ENCODE data around the gene EHD2.
"Not testable (repeated sequence)": the region's sequence is repeated elsewhere in the genome, so short reads cannot be mapped to it uniquely, and the experiment has no call there.

EHD2 gene

DNA sequence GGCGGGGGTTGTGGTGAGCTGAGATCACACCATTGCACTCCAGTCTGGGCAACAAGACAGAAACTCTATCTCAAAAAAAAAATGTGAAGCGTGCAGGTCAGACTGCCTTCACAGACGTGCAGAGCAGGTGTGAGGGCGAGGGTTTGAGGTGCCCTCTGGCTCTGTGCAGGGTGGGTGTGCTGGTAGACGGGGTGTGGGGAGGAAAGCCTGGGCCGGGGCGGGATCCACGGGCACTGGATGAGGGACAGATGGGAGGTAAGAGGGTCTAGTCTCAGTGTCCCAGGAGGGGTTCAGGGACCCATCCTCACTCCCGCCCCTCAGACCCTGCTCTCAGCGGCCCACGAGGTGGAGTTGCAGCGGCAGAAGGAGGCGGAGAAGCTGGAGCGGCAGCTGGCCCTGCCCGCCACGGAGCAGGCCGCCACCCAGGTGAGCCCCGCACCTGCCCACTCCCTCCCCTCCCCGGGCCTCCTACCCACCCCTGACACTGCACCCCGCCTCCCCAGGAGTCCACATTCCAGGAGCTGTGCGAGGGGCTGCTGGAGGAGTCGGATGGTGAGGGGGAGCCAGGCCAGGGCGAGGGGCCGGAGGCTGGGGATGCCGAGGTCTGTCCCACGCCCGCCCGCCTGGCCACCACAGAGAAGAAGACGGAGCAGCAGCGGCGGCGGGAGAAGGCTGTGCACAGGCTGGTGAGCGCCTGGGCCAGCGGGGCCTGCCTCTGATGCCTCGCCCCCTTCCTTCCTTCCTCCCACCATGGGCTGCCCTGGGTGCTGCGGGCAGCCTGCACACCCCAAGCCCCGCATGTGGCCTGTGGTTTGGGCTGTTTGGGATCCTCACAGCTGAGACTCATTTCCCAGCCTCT lies 41.2 kb downstream of the EHD2 start:
- DNase-seq: no peak

DNA sequence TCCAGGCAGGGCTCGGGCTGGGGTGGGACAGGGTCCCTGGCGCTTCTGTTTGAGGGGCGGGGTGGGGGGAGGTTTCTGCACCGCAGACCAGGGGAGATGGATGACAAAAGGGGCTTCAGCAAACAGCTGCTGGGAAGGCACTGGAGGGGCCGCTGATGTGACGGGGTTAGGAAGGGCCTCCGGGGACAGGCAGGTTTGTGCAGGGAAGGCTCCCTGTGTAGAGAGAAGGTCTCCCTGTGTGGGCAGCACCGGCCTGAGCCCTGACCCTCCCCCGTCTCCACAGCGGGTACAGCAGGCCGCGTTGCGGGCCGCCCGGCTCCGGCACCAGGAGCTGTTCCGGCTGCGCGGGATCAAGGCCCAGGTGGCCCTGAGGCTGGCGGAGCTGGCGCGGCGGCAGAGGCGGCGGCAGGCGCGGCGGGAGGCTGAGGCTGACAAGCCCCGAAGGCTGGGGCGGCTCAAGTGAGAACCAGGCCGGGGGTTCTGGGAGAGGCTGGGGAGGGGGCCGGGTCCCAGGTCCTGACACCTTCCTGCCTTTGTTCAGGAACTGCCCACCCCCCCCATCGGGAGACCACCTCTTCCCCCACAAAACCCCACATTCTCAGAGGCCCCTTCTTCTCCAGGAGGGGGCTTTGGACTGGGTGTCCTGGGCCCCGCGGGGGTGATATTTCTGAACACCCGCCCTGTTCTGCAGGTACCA lies 42.0 kb downstream of the EHD2 start:
- no peak for DNase-seq

DNA sequence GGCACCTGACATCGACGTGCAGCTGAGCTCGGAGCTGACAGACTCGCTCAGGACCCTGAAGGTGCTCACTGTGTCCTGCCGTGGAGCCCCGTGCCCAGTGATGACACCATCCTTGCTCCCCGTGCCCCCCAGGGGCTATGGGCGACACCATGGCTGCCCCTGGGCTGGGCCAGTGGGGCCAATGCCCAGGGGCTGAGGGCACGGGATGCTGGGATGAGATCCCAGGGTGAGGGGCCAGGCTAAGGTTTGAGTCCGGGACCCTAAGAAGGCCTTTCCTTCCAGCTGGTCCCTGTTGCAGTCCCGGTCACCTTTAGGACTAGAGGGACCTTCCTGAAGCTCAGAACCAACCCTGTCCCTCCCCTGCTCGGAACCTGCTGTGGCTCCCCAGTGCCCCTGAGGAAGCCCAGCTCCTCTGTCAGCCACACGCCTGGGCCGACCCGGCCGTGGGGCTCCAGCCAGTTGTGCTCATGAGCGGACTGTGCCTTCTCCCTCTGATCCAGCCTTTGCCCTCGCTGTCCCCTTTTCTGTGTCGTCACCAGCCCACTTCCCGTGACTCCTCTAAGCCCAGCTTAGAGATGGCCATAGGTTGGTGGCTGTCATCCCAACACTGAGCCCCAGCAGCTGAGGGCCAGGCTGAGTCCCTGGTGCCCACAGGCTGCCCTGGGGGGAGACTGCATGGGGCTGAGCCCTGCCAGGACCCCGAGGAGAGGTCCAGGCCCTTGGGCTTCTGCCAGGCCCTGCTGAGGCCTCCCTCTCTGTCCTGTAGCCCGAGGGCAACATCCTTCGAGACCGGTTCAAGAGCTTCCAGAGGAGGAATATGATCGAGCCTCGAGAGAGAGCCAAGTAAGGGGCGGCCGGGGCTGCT lies 42.8 kb downstream of the EHD2 start:
- DNase-seq: no peak

DNA sequence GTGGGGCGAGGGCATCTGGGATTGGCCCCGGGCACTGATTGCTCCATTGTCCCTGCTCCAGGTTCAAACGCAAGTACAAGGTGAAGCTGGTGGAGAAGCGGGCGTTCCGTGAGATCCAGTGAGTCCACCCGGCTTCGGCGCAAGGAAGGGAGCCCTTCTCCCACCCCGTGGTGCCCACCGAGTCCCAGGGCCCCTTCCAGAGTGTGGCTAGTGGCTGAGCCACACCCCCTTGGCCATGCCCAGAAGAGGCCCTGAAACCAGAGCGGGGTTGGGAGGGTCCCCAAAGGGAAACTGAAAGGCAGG lies 43.4 kb downstream of the EHD2 start:
- DNase-seq: no peak

DNA sequence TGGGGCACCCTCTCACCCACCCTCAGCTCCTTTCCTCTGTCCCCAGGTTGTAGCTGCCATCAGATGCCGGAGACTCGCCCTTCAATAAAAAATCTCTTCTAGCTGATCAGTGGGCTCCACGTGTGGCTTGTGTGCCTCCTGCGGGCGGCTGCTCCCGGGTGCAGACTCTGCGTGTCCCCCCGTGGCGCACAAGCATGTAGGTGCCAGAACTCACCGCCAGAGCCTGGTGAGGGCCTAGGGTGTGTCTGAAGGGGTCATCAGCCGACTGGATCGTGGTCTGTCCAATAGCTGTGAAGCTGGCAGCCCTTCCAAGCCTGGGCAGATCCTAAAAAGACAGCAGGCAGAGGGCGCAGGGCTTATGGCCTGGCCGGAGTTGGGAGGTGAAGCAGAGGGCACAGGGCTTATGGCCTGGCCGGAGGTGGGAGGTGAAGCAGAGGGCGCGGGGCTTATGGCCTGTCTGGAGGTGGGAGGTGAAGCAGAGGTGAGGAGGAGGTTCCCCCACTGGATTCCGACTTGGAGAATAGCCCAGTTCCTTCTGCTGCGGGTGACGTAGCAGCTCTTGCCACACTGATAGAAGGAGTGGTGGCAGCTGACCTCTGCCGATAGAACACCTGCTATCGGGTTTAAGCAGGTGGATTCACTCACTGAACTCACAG lies 43.9 kb downstream of the EHD2 start:
- no peak for DNase-seq

DNA sequence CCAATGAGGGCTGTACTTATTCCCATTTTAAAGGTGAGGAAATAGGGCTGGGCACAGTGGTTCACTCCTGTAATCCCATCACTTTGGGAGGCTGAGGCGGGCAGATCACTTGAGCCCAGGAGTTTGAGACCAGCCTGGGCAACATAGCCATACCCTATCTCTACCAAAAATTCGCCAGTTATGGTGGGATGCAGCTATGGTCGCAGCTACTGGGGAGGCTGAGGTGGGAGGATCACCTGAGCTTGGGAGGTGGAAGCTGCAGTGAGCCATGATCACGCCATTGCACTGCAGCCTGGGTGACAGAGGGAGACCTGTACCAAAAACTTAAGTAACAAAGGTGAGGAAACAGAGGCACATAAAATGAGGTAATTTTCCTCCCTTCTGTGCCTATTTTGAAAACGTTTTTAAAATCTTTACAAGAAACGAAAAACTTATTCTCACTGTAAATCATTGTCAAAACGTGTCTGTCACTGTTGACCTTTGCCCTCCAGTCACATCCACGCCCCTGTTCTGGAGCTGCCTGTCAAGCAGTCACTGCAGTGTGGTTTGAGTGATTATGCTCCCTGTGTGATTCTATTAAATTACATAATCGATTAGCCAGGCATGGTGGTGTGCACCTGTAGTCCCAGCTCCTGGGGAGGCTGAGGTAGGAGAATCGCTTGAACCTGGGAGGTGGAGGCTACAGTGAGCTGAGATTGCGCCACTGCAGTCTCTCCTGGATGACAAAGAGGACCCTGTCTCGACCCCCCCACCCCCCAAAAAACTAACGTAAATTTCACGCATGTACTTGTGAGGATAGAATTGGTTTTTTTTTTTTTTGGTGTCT lies 44.6 kb downstream of the EHD2 start:
- DNase-seq: no peak

DNA sequence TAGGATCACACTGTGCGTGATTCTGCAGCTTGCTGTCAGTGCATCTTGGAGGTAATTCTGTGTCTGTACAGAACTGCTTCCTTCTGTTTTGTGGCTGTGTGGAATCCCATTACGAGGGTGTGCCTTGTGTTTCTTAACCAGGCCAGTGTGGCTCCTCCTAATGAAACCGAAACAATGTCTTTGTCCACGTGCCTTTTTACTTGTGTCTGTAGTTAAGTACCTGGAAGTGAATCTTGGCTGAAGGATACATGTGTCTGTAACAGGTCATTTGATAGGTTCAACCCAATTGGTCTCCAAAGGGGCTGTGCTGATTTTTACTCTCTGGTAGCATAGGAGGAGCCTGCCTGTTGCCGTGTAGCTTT lies 45.2 kb downstream of the EHD2 start:
- no peak for DNase-seq

DNA sequence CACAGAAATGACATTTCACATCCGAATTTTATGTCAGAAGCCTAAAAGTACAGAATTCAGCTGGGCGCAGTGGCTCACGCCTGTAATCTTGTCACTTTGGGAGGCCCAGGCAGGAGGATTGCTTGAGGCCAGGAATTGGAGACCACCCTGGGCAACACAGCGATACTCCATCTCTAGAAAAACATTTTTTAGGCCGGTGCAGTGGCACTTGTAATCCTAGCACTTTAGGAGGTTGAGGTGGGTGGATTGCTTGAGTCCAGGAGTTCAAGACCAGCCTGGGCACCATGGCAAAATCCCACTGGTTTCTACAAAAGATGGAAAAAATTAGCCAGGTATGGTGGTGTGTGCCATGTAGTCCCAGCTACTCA lies 47.4 kb downstream of the EHD2 start:
- no peak for DNase-seq

DNA sequence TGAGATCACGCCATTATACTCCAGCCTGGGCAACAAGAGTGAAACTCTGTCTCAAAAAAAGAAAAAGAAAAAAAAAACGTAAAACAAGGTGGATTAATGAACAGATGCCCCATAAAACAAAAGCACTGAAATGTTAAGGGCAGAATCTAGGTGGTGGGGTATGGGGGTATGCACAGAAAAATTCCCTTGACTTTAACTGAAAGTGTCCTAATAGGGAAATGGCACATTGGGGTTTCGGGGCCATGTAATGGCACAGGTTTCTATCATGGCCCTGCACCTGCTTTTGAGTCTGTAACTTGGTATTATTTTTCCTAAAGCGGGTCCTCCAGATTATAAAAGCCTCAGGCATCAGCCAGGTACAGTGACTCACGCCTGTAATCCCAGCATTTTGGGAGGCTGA lies 48.3 kb downstream of the EHD2 start:
- DNase-seq: no peak

DNA sequence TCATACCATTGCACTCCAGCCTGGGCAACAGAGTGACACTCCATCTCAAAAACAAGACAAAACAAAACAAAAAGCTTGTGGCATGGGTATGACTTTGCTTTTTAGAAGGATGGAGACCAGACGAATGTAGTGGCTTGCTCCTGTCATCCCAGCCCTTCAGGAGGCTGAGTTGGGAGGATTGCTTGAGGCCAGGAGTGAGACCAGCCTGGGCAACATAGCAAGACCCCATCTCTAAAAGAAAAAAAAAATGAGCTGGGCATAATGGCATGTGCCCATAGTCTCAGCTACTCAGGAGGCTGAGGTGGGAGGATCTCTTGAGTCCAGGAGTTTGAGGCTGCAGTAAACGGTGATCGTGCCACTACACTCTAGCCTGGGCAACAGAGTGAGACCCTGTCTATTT lies 48.9 kb downstream of the EHD2 start:
- DNase-seq: no peak

DNA sequence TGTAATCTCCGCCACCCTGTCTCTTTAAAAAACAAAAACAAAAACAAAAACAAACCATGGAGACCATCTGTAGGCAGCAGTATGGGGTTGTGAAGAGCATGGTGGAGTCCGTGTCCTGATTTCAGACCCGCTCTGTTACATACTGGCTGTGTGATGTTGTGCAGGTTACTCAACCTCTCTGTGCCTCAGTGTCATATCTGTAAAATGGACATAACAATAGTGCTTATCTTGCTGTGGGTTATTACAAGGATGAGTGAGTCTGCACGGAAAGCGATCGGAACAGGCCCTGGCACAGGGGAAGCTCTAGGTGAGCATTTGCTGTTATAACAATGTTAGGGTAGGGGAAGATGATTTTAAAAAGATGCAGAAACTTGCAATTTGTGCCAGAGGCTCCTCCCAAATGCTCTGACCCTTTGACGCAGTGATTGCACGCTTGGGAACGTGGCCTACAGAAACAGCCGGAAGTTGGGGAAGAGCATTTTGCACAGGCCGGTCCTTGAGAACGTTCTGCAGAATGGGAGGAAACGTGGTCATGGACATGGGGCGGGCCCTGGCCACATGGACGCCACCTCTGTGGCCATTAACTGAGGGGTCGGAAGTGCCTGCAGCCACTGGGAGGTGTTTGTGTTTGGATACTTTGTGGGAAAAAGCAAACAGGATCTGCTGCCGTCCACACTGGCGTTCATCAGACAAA lies 49.5 kb downstream of the EHD2 start:
- no peak for DNase-seq

DNA sequence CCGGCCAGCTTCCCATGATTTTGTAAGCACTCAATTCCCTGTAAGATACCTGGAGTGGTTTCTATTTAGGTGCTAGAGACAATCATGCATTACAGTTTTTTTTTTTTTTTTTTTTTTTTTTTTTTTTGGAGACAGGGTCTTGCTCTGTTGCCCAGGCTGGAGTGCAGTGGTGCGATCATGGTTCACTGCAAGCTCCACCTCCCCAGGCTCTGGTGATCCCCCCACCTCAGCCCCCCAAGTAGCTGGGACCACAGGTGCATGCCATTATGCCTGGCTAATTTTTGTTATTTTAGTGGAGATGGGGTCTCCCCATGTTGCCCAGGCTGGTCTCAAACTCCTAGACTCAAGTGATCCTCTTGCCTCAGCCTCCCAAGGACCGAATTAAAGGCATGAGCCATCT lies 51.5 kb downstream of the EHD2 start:
- DNase-seq: not testable (repeated sequence)

DNA sequence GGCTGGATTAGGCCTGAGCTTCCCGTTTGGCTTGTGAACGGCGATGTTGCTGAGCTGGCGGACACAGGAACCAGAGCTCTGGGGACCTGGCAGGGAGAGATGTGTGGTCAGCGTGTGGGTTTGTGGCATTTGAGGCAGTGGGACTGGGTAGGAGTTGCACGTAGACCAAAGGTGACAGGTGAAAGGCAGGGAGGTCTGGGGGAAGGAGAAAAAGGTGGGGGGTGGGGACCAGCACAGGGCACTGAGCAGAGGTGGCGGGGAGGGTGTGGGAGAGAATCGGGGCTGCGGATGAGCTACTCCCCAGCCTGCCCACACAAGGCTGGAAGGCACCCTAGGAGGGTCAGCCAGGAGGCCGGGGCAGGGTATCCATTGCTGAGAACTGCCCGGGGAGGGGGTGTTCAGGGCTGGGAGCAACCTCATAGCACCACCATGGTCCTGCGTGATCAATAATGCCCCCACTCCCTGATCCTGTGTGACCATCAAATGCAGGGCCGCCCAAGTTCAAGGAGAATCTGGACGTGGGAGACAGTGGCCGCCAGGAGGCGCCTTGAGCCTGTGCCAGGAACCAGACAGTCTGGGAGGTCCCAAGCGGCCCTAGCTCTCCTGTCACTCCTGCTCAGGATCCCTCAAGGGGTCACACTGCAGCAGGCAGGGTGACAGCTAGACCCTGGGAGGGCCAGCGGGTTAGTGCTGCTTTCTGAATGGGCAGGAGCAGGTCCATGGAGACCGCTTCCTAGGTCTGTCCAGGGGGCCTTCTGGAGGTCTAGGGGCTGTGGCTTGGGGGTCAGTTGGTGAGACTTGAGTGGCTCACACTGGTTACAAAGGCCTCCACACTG lies 52.5 kb downstream of the EHD2 start:
- DNase-seq: peak in 1 of 2 experiments; percentile 16

DNA sequence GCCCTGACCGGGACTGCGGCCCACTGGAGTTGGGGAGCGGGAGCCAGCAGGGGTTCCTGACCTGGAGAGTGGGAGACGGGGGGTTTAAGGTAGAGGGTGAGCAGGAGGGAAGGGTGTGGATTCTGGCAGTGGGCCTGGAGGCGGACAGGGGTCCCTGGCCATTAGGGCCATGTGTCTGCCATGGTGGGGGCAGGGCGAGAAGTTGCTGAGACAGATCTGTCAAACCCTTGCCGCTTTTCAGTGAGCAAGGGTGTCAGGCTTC lies 53.1 kb downstream of the EHD2 start:
- no peak for DNase-seq

DNA sequence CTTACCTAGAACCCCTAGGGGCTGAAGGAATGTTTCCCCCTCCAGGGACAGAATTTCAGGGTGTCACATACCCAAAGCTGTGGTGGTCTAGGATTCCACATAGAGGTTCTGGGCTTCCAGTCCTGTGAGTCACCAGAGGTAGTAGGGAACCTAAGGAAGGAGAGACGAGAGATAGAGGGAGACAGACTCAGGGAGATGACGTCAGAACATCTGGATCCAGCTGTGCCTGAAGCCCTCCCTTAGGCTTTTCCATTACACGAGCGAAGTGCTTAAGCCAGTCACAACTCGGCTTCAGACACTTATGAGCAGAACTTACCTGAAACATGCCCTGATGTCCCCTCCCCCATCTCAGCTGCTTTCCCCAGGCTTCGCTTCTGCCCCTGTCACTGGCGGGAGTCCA lies 53.4 kb downstream of the EHD2 start:
- no peak for DNase-seq

DNA sequence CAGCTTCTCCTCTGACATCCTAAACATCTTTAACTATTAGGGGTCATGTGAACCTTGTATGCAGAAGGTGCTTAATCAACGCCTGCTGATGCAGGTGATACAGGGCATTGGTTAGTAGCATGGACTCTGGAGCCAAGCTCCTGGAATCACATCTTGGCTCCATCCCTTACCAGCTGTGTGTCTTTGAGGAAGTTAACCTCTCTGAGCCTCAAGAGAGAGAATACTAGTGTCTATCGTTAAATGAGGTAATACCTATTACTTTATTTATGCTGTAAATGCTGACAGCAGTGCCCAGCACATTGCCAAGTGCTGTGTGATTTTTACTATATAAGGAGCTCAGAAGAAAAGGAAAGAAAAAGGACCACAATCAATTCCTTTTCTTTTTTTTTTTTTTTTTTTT lies 54.1 kb downstream of the EHD2 start:
- DNase-seq: no peak

DNA sequence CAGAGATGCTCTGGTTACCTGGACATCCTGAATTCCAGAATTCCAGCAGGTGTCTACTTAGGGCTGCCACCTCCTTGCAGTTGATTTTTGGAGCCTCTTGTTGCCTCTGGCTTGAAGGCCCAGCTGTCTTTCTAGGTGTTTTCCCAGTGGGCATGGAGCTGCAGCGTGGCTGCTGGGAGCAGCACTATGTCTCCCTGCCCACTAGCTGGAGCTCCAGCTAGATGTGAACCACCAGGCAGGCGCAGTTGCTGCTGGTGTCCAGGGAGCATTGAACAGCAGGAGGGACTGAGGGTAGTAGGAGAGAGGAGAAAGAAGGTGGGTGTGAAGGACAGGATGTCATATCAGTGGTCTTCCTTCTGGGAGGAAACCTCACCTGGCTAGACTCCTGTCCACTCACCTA lies 55.4 kb downstream of the EHD2 start:
- DNase-seq: no peak

DNA sequence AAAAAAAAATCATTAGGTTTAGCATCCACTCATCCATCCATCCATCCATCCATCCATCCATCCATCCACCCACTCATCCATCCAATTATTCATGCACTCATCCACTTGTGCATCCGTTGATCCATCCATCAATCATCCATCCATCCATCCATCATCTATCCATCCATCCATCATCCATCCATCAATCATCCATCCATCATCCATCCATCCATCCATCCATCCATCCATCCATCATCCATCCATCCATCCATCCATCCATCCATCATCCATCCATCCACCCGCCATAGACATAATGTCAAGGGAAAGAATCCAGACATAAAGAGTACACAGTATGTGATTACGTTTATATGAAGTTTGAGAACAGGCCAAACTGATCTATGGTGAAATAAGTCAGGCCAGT lies 56.3 kb downstream of the EHD2 start:
- no peak for DNase-seq

DNA sequence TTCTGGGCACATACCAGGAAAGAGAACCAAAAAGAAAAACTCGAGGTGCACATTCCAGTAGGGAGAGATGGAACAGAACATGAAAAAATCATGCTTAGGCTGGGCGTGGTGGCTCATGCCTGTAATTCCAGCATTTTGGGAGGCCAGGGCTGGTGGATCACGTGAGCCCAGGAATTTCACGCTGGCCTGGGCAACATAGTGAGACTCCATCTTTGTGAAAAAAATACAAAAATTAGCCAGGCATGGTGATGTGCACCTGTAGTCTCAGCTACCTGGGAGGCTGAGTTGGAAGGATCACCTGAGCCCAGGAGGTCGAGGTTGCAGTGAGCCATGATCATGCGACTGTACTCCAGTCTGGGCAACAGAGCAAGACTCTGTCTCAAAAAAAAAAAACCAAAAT lies 58.1 kb downstream of the EHD2 start:
- not testable (repeated sequence) for DNase-seq

DNA sequence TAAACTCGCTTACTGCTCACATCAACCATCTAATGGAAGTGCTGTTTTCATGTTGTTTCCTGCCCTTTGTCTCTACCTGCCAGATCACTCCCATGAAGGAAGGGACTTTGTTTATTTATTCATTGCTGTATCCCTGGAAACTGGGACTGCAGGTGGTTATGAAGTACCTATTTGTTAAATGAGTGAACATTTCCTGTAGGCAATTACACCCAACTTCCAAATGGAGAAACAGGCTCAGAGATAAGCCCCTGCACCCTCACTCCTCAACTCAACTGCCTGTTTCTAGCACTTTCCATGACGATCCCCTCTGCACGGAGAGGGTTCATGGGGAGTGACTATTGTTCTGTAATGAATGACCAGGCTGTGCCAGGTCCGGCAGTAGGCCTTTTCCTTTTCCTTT lies 63.3 kb downstream of the EHD2 start:
- peak in 1 of 2 experiments; percentile 7 for DNase-seq

Measured in SW 1271 (cell line).